GM12801 (cell line): ENCODE results near the gene B3GAT1.

ENCODE experiments used
- CTCF ChIP-seq: IDR thresholded peaks from one replicate; pipeline ENCODE4 v1.5.1; 2011; ENCODE audit warnings: control low read depth; ENCODE audit not compliant: insufficient read length; ENCODE audit errors: extremely low read depth

B3GAT1 gene

DNA sequence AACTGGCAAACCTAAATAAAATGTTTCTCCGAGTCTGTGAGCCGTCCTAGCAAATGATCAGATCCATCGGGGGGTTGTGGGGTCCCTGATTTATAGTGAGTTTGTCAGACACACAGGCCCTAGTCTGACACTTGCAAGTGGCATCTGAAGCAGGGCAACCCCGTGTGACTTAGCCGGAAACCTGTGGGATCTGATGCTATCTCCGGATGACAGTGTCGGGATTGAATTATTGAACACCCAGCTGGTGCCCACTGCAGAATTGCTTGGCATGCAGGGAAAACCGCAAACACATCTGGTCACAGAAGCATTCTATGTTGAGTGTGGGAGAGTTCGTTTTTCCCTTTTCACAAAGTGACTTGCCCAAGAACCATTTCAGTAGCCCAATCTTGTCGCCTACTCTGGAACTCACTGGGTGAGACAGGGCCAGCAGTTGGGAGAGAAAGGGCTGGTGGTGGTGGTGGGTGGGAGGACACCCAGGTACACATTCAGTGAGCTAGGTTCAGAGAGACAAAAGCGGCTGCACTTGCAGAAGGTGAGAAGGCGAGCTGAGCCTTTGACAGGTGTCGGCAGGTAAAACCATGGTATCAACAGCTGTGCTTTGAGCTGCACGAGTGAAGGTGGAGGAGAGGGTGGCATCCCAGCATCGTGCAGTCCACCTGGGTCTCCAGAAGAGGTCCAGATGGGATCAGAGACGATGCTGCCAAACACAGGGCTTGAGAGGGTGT is 33.7 kb upstream of the B3GAT1 start:
- no peak for TF ChIP-seq CTCF

DNA sequence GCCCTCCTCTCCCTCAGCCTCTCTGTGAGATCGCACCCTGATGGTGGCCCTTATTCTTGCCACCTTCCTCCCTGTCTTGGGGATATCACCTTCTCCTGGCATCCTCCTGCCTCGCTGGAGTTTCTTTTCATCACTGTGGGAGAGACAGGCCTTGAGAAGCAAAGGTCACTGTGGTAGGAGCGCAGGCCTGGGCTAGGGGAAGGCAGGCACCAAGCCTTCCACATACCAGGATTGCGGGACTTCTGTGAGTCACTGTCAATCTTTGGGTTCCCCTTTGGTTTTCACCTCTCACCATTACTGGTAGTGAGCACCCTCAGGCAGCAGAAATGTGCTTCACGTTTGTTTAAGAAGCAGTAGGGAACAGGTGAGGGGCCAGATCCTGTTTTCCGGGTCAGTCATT is 31.2 kb upstream of the B3GAT1 start:
- TF ChIP-seq CTCF, result no peak

DNA sequence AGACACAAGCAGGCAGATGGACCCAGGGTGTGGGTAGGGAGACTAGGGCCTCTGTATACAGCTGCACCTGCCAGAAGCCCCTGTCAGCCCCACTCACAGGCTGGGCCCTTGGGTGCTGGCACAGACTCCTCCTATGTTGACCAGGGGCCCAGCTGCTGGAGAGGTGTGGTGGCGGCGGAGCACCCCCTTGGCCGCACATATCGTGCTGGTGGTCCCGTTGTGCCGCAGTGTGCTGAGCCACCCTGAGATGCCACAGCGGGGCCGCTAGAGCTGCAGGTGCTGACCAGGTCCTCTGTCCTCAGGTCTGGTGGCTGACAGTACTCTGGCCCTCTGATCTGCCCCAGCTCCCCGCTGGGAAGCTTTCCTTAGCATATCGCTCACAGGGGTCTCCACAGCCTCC is 30.2 kb upstream of the B3GAT1 start:
- no peak for TF ChIP-seq CTCF

DNA sequence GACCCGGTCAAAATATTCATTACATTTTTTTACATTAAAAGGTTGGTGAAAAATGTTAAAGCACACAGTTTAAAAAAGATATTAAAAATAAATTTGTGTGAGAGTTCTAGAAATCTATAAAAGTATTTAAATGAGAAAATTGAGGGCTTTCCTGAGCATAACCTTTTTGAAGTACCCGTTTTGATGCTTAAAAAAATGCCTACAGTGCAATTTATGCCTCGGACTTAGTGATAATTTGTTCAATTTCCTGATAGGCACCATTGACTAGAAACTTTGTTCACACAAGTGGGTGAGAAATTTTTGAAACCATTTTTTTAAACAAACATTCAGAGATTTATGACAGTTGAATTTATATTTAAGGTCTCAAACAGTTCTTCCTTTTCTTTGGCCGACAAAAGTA is 29.7 kb upstream of the B3GAT1 start:
- TF ChIP-seq CTCF, result no peak

GRCh38 chr11:134441281-134441680 is 29.2 kb upstream of the B3GAT1 start:
- TF ChIP-seq CTCF, result no peak

DNA sequence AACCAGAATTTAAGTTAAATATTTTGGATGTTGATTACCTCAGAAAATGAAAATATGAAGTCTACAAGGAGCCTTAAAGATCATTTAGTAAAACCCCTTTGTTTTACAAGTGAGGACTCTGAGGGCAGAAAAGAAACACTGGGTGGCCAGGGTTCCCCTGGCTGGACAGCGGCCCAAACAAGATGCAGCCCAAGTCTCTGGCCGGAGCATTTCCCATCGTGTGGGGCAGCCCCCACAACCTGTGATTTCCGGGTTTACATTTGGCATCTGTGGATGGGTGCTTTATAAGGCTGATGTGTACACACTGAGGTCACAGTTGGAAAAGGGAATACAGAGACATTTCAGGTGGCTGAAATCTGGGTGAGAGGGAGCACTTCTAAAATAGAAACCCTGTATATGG is 28.8 kb upstream of the B3GAT1 start:
- TF ChIP-seq CTCF, result no peak

DNA sequence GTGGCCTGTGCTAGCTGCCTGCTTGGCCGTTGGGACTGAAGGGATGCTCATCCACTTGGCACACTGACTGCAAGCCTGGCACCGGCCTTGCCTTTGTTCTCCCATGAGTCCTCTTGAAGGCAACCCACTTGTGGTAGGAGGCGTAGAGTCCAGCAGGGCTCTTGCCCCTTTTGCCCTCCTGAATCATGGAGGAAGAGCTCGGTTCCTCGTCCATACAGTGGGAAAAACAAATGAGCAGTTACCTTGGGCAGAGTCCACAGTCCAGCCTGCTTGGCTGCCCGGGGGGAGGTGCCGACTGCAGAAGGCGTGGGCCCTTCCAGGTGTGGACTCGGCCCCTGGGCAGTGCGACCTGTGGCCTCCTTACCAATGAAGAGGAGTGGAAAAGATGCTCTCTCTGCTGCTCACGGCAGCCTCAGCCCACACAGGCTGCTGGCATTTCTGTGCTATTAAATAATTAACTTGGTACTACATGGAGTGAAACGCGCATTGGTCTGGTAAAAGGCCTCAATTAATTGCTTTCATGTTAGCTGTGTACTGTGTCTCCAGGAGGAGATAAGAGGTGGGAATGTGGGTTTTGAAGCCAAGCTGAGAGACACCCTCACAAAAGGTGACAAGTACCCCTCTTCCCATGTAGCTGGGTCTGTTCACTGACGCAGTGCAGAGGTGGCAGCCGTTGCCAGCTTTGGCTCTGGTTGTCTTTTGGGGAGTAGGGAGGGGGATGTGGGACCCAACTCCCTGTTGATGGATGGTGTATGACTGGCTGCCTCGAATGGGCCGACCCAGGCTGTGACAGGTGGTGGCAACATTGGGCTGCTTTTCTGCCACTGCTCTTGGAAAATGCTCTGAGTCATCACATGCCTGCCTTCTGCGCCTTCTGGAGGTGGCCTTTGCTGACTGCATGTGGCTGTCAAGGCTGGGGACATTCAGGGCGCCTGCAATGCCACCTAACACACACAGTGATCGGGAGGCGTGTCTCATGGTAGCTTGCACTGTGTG is 26.8 kb upstream of the B3GAT1 start:
- no peak for TF ChIP-seq CTCF
